NCI-H69 (cell line): Measurements from ENCODE around the gene GSG1.
"Not testable (repeated sequence)": the region's sequence is repeated elsewhere in the genome, so short reads cannot be mapped to it uniquely, and the experiment has no call there.

ENCODE experiments used
- DNase-seq: peaks from one replicate; lab custom pipeline; 2025; lab: John Stamatoyannopoulos, UW

GSG1 gene

DNA sequence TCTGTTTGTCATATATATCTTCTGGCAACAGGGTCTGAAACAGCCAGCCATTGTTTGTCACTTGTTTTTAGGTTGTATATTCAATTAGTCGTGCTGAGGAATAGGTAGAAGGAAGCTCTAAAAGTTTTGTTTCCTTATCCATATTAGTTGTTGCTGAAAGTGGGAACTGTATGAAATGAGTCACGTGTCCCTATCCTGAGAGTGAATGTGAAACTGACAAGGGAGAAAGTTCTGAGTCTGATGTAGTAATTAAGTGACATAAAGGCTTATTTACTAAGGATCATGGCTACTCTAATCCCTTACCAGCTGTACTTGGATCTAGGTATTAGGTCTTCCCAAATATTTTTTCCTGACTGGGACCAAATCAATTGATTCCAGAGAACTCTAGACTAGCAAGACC, 42.9 kb downstream of the GSG1 start:
- DNase-seq, result no peak

DNA sequence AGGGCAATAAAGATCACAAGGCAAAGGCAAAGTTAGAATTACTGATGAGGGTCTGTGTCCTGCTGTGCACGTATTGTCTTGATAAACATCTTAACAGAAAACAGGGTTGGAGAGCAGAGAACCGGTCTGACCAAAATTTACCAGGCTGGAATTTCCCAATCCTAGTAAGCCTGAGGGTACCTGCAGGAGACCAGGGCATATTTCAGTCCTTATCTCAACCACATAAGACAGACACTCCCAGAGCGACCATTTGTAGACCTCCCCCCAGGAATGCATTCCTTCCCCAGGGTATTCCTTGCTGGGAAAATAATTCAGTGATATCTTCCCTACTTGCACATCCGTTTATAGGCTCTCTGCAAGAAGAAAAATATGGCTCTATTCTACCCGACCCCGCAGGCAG, 49.9 kb downstream of the GSG1 start:
- DNase-seq, result not testable (repeated sequence)

DNA sequence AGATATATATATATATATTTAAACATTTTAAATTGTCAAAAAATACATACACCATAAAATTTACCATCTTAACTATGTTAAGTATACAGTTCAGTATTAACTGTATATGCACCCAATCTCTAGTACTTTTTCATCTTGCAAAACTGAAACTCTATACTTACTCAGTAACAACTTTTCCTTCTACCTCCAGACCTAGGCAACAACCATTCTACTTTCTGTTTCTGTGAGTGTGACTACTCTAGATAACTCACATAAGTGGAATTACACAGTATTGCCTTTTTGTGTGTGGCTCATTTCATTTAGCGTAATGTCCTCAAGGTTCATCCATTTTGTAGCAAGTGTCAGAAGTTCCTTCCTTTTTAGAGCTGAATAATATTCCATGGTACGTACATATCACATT, 51.0 kb downstream of the GSG1 start:
- no peak for DNase-seq

DNA sequence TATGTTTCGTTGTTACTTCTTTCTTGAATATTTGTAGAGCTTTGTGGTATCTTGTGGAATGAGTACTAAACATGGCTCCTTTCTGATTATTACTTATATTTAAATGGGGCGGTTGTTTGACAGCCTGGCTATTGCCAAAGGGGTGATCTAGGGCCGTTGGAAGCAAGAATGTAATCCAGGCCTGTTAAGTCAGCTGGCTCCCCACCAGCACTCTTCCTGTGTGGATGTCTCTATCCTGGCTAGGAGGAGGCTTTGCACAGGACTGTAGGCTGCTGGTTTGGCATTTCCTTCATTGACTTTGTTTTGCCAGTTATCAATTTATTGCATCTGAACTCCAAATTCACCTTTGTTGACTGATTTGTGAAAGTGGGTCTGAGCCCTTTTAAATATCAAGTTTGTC, 53.7 kb downstream of the GSG1 start:
- peak; percentile 3 for DNase-seq

DNA sequence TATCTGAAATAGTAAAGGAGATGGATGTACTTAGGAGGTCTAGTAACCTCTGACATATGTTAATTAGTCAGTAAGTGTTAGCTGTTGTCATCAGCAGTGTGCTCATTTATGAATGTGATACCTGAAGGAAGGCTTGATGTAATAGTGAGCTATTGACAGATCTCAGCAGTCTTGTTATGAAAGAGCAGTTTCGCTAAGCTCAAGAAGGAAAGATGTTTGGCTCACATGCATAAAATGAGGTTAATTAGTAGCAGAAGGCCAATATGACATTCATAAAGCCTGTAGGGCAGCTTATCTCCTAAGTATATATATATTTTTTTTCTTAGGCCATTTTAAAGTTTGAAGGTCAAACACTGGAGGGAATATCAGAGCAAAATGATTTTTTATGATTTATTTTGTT, 56.5 kb downstream of the GSG1 start:
- DNase-seq, result peak; percentile 9

DNA sequence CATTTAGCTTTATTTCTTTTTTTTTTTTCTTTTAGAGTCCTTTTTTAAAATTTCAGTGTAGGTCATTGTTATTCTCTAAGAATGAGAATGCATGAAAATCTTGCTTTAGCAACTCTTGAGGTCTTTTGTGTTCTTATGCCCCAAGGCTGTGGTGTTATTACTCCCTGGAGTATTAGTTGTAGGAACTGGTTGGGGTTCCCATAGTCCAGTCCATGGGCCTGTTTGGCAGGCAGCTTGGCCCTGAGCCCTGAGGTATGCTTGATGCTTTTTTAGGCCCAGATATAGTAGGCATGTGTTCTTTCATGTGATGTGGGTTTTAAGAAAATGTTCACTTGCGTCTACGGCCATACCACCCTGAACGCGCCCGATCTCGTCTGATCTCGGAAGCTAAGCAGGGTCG, 57.7 kb downstream of the GSG1 start:
- DNase-seq, result no peak

DNA sequence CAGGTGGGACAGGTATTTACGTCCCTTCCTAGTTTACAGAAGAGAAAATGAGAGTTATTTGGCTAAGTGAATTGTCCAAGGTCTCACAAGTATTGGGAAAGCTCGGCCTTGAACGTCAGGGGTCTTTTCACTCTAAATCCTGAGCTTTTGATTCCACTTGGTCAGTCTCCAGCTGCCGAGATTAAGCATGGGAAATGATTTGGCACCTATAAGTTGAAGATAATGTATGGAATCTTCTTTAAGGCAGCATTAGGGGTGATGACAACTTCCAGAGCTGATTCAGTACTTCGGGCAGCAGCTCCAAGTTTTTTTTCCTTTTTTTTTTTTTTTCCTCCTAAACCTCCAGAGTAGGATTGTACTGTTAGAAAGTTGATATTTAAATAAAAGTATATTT, 58.6 kb downstream of the GSG1 start:
- no peak for DNase-seq

DNA sequence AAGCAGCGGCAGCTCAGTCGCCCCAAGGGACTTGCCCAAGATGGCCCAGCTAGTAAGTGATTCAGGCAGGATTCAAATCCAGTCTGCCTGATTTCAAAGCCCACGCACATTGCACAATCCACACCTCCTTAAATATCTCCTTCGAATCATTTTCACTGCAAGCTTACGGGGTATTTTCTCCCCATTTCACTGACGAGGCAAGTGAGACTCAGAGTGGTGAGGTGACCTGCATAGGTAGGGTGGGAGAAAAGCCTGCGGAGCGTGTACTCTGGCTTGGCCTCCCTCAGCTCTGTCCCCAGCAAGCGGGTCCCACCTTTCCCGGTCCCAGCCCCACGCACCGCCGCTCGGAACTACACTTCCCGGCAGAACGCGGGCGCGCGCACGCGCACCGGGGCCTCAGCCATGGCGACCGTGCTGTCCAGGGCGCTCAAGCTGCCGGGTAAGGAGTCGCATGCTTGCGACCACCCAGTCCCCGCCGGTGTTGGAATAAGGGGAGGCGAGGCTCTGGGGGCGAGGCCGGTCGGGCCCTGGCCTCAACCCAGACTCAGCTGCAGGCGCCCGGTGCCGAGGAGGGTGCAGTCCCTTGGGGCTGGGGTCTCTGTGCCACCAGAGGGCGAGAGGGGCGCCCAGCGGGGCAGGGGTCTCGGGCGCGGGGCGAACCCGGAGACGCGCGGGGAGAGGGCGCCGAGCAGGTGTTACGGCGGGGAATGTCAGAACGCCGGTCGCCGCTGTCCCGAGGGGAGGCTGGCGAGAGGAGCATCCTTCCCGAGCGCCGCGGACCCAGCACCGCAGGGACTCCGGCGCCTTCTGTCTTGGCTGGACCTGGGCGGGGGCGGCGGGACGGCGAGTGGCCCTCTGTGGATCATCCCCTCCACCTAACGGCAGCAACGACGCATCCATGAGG, 59.2 kb downstream of the GSG1 start, which contains the start of gene FAM234B:
Gene FAM234B (plus strand): TSS at position 380 of the 904 bp plus-strand sequence. CDS start 23 bp downstream, at position 403.
- peak; percentile 74 for DNase-seq

DNA sequence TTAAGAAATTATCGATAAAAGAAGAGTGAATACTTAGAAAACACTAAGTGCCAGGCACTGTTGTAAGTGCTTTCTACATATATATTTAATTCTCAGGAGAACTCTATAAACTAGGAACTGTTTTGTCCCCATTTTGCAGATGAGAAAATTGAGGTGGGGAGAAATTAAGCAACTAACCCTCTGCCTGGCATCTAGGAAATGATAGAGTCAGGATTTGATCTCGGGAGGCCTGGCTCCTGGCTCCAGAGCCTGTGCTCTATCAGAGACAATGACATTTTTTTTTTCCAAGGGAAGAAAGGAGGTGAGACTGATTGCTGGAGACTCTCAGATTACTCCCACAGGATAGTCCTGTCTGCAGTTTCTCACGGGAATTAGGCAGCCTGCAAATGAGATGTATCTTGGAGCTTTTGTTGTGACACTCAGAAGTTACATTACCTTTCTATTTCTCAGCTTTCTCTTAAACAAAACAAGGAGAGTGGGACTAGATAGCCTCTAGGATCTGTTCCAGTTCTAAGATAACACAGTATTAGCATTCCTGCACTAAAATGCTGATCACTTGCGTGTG, 60.7 kb downstream of the GSG1 start:
- DNase-seq, result no peak

DNA sequence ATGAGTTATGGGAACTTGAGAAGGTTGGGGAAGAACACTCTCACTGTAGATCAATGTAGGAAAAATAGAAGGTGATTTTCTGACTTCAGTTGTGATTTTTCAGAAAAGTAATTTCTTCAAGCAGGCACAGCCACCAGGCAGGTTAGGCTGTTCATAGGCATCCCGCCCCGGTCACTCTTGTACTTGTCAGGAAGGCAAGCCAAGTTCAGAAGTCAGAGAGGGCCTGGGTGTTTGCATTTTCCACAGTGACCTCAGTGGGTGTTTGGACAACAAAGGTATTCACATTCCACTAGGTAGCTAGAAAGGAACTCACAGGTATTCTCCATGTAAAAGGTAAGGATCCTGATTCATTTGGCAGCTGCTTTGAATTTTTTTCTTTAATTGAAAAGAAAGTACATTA, 62.2 kb downstream of the GSG1 start:
- DNase-seq, result no peak

DNA sequence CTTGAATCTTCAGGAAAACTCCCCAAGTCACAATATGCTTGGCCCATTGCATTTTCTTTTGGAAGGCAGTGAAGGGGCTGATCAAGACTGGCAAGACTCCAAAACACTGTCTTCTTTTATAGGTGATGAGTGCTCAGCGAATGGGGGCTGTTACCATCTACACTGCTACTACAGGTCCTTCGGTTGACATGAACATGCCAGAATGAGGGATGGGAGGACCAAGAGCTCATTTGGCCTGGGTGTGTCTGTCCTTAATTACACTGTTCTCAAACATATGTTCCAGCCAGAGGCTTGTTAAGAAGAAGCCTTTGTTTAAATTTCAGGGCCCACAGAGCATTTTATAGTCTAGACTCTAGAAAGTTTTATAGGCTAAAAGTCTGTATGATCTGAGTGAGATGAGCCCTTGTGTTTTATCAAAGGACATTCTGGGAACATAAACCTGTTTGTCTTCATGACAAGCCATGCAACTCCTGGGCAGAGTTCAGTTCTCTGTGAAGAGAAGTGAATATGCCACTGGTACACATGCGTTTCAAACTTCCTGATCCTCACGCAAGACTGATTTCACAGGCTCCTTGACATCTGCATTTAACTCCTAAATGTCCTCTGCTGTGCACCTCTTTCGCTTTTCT, 64.0 kb downstream of the GSG1 start:
- peak; percentile 77 for DNase-seq

DNA sequence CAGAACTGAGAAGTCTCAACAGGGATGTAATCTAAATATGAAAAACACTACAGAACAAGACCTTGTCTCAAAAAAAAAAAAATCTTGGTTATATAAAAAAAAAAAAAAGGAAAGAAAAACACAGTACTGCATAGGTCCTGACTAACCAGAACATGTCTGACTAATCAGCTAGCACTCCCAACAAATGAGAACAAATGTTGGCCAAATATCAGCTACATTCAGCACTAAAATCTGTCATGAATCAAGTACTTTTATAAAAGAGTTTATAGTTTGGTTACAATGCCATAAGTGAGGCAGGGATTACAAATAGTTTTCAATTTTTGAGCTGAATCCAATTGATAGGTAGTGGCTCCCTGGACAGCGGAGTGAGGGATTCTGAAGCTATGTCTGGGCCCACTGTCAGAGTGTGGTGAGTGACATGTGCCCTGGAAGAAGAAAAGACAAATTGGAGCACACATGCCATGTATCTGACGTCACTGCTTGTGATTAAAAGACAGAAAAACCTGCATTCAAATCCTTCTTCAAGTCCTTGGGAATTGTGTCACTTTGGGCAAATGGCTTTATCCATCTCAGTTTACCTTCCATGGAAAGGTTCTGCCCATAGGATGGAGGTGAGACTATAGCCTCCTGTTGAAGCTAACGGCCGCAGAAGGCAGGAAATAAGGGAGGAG, 64.8 kb downstream of the GSG1 start:
- peak; percentile 15 for DNase-seq

DNA sequence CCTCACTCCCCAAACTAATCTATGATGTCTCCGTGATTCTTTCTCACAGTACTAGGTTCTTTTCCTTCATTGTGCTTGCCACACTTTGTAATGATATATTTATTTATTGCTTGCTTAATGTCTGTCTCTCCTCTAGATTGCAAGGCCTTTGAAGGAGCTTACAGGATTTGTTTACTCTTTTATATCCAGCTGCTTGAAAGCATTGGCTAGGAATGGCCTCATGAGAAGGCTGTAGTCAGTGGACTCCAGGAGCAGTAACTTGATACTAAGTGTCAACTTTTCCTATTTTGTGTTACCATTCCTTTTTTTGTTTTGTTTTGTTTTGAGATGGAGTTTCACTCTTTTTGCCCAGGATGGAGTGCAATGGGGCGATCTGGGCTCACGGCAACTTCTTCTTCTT, 66.6 kb downstream of the GSG1 start:
- DNase-seq, result no peak

DNA sequence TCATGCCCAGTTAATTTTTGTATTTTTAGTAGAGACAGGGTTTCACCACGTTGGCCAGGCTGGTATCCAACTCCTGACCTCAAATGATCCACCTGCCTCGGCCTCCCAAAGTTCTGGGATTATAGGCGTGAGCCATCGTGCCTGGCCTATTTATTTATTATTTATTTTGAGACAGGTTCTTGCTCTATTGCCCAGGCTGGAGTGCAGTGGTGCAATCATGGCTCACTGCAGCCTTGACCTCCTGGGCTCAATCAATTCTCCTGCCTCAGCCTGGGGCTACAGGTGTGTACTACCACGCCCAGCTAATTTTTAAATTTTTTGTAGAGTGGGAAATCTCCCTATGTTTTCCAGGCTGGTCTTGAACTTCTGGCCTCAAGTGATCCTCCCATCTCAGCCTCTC, 68.1 kb downstream of the GSG1 start:
- DNase-seq, result not testable (repeated sequence)
